Keratinocyte (primary cell): ENCODE results near the gene TBC1D5.

ENCODE experiments used
- CTCF ChIP-seq, 3 experiments: IDR thresholded peaks in 1 of 3; conservative IDR thresholded peaks in 1 of 3; optimal IDR thresholded peaks in 1 of 3; 2 replicates in 2 of 3; 3 replicates in 1 of 3; pipeline versions ENCODE3 to v1.5.1; 2011; ENCODE audit warnings: low read length in 3 of 3, mild to moderate bottlenecking in 3 of 3, moderate library complexity in 2 of 3, control low read depth in 1 of 3, inconsistent platforms in 1 of 3; ENCODE audit not compliant: insufficient read depth in 2 of 3; ENCODE audit errors: extremely low read depth in 1 of 3
- EZH2 ChIP-seq: IDR thresholded peaks from one replicate; pipeline ENCODE4 v1.6.1; 2012; ENCODE audit warnings: inconsistent platforms, mild to moderate bottlenecking, low read length, moderate library complexity

- TF ChIP-seq CTCF (optimal IDR thresholded peaks at IDR 0.05 in 1 of 3, IDR thresholded peaks at IDR 0.05 in 1 of 3, conservative IDR thresholded peaks at IDR 0.05 in 1 of 3; ENCODE audit: extremely low read depth in 1 of 3, insufficient read depth in 2 of 3, low read length in 3 of 3) (no peak), EZH2 (no peak)
Observed at GRCh38 chr3:17235310-17235709, 507.1 kb downstream of the TBC1D5 start.
